Measurements from ENCODE around the gene CCDC57.

- TF ChIP-seq CTCF (IDR thresholded peaks at IDR 0.05) (no peak), POLR2A (IDR thresholded peaks at IDR 0.05) (peak in 1 of 2 donors; percentile 77)
Measured at GRCh38 chr17:82134101-82134500, 78.5 kb downstream of the CCDC57 start.

Measured in thyroid gland (tissue), 4 donors.